Measurements from ENCODE around the gene ADGRA1. TPM values are rescaled to one million over a fixed set of nuclear protein-coding genes. Genes with fewer than 3 reads are reported as not detected.

The ADGRA1 gene
- polyA plus RNA-seq, 3 donors, result not detected

GRCh38 chr10:133159950-133160825 lies 72.5 kb downstream of the ADGRA1 start, which contains the start of gene KNDC1:
Gene KNDC1, plus strand, starts transcription at chr10:133160219. Its CDS starts 249 bp downstream, at chr10:133160468.
- Mint-ChIP-seq H3K4me3 (peak within 1 kb of the TSS; percentile 16 to 72), H3K9me3 (peaks cover 0 to 3% (median 0%) of the 10 kb centered on the region in 7 donors), H3K27ac (no peak within 1 kb of the TSS), H3K27me3 (ENCODE audit: low read depth in 3 of 3) (peaks cover 25 to 53% (median 41%) of the 10 kb centered on the region in 3 donors), H3K4me1 (no peaks in the 10 kb centered on the region), H3K36me3 (no peaks in the 10 kb centered on the region)
- no peak for DNase-seq
- Histone ChIP-seq H3K9me3 (replicated peaks in 1 of 2; ENCODE audit: control insufficient read depth in 1 of 2, insufficient read depth in 1 of 2, low read length in 2 of 2) (no peaks in the 10 kb centered on the region), H3K79me2 (ENCODE audit: insufficient read depth, low read length) (no peaks in the 10 kb centered on the region), H3K9ac (ENCODE audit: insufficient read depth, low read length, poor library complexity, severe bottlenecking) (no peak within 1 kb of the TSS), H2AFZ (ENCODE audit: insufficient read depth, low read depth, low read length, poor library complexity, severe bottlenecking) (no peak within 1 kb of the TSS), H4K20me1 (ENCODE audit: insufficient read depth, low read length) (no peaks in the 10 kb centered on the region), H3K4me1 (ENCODE audit: control insufficient read depth in 1 of 2, insufficient read depth in 2 of 2, low read length in 2 of 2) (peaks cover 0 to 3% of the 10 kb centered on the region in 2 donors), H3K4me2 (replicated peaks; ENCODE audit: extremely low read depth, low read length, poor library complexity, severe bottlenecking) (peak within 1 kb of the TSS; percentile 49), H3K4me3 (replicated peaks in 1 of 3; ENCODE audit: low read depth in 2 of 3, low read length in 3 of 3) (peak within 1 kb of the TSS; percentile 9 to 47 (median 16)), H3K27ac (ENCODE audit: low read depth in 1 of 2, low read length in 2 of 2) (no peak within 1 kb of the TSS), H3K36me3 (replicated peaks in 1 of 2; ENCODE audit: control insufficient read depth in 1 of 2, insufficient read depth in 2 of 2, low read length in 2 of 2) (no peaks in the 10 kb centered on the region), H3K27me3 (ENCODE audit: control insufficient read depth in 2 of 2, insufficient read depth in 2 of 2, low read length in 2 of 2) (peaks cover 13 to 41% of the 10 kb centered on the region in 2 donors)
- intact Hi-C loops (cut with micrococcal nuclease), result no loop called here
- under 1% methylated on average over 88 of the region's 108 CpGs for WGBS (ENCODE audit: insufficient coverage)
- no peak for TF ChIP-seq CTCF (IDR thresholded peaks at IDR 0.05)

GRCh38 chr10:133160826-133161471 lies 73.2 kb downstream of the ADGRA1 start:
- 3% methylated on average over 20 of the region's 29 CpGs for WGBS (ENCODE audit: insufficient coverage)
- Histone ChIP-seq H3K9ac (ENCODE audit: insufficient read depth, low read length, poor library complexity, severe bottlenecking) (no peak overlapping the region), H2AFZ (ENCODE audit: insufficient read depth, low read depth, low read length, poor library complexity, severe bottlenecking) (no peak overlapping the region), H3K4me1 (ENCODE audit: control insufficient read depth in 1 of 2, insufficient read depth in 2 of 2, low read length in 2 of 2) (peaks cover 0 to 3% of the 10 kb centered on the region in 2 donors), H3K36me3 (replicated peaks in 1 of 2; ENCODE audit: control insufficient read depth in 1 of 2, insufficient read depth in 2 of 2, low read length in 2 of 2) (no peaks in the 10 kb centered on the region), H3K9me3 (replicated peaks in 1 of 2; ENCODE audit: control insufficient read depth in 1 of 2, insufficient read depth in 1 of 2, low read length in 2 of 2) (no peaks in the 10 kb centered on the region), H3K27ac (ENCODE audit: low read depth in 1 of 2, low read length in 2 of 2) (no peak overlapping the region), H3K4me3 (replicated peaks in 1 of 3; ENCODE audit: low read depth in 2 of 3, low read length in 3 of 3) (peak overlapping the region; percentile 9 to 47 (median 16)), H3K79me2 (ENCODE audit: insufficient read depth, low read length) (no peaks in the 10 kb centered on the region), H4K20me1 (ENCODE audit: insufficient read depth, low read length) (no peaks in the 10 kb centered on the region), H3K27me3 (ENCODE audit: control insufficient read depth in 2 of 2, insufficient read depth in 2 of 2, low read length in 2 of 2) (peaks cover 13 to 41% of the 10 kb centered on the region in 2 donors), H3K4me2 (replicated peaks; ENCODE audit: extremely low read depth, low read length, poor library complexity, severe bottlenecking) (peak overlapping the region; percentile 49)
- DNase-seq, result no peak
- no peaks in the 10 kb centered on the region for H3K4me1 Mint-ChIP-seq
- TF ChIP-seq CTCF (IDR thresholded peaks at IDR 0.05), result no peak
- H3K27ac Mint-ChIP-seq, result no peak overlapping the region
- H3K36me3 Mint-ChIP-seq, result no peaks in the 10 kb centered on the region
- peaks cover 0 to 5% (median 0%) of the 10 kb centered on the region in 7 donors for H3K9me3 Mint-ChIP-seq
- intact Hi-C loops (cut with micrococcal nuclease), result no loop called here
- H3K27me3 Mint-ChIP-seq (ENCODE audit: low read depth in 3 of 3), result peaks cover 27 to 53% (median 41%) of the 10 kb centered on the region in 3 donors
- peak overlapping the region; percentile 16 to 72 for H3K4me3 Mint-ChIP-seq

All from CD14-positive monocyte (primary cell).